ENCODE results near the gene GTPBP1. TPM values are rescaled to one million over a fixed set of nuclear protein-coding genes. Genes with fewer than 3 reads are reported as not detected.

GTPBP1 gene
- total and polyA plus RNA-seq, 2 of the 13 experiments (the other 11 are each of a cell fraction or from before 2014, with no cell fraction given), result 22.3 to 27.0 TPM

GRCh38 chr22:38707346-38707745 is 1.6 kb downstream of the GTPBP1 start (continued):
- TF ChIP-seq ETV6 (CRISPR knock-in tag; conservative IDR thresholded peaks at IDR 0.05), result no peak
- no peak for TF ChIP-seq ZNF451 (CRISPR knock-in tag; IDR thresholded peaks at IDR 0.05)
- no peak for TF ChIP-seq SNAI1 (CRISPR knock-in tag; IDR thresholded peaks at IDR 0.05; ENCODE audit: borderline replicate concordance)
- TF ChIP-seq REPIN1 (CRISPR knock-in tag; IDR thresholded peaks at IDR 0.05; ENCODE audit: borderline replicate concordance, low read depth), result no peak
- no peak for TF ChIP-seq ZNF549 (CRISPR knock-in tag; IDR thresholded peaks at IDR 0.05)
- TF ChIP-seq HNF4A (CRISPR knock-in tag; IDR thresholded peaks at IDR 0.05), result peak; percentile 59
- TF ChIP-seq SOX13 (IDR thresholded peaks at IDR 0.05), result no peak
- TF ChIP-seq SOX13 (CRISPR knock-in tag; conservative IDR thresholded peaks at IDR 0.05 in 1 of 2, IDR thresholded peaks at IDR 0.05 in 1 of 2), result peak in 1 of 2 experiments; percentile 34; a peak in 1 of 4 replicates
- no peak for TF ChIP-seq ATF6 (CRISPR knock-in tag; conservative IDR thresholded peaks at IDR 0.05)
- no peak for TF ChIP-seq CERS6 (CRISPR knock-in tag; IDR thresholded peaks at IDR 0.05)
- no peak for TF ChIP-seq ZNF513 (CRISPR knock-in tag; conservative IDR thresholded peaks at IDR 0.05)
- TF ChIP-seq GLI4 (CRISPR knock-in tag; IDR thresholded peaks at IDR 0.05; ENCODE audit: borderline replicate concordance), result no peak
- TF ChIP-seq RBM22 (optimal IDR thresholded peaks at IDR 0.05; ENCODE audit: low read length), result no peak
- TF ChIP-seq TFDP1 (CRISPR knock-in tag; IDR thresholded peaks at IDR 0.05; ENCODE audit: borderline replicate concordance), result peak; percentile 21; the same call in 1 of the 2 replicates
- no peak for TF ChIP-seq ZNF496 (CRISPR knock-in tag; IDR thresholded peaks at IDR 0.05; ENCODE audit: insufficient replicate concordance)
- no peak for TF ChIP-seq NR0B2 (CRISPR knock-in tag; IDR thresholded peaks at IDR 0.05)
- no peak for TF ChIP-seq ZNF75D (CRISPR knock-in tag; IDR thresholded peaks at IDR 0.05; ENCODE audit: borderline replicate concordance)
- TF ChIP-seq RFXANK (CRISPR knock-in tag; IDR thresholded peaks at IDR 0.05), result no peak
- no peak for TF ChIP-seq ZNF644 (CRISPR knock-in tag; IDR thresholded peaks at IDR 0.05; ENCODE audit: low read depth)
- TF ChIP-seq ELF1 (CRISPR knock-in tag; IDR thresholded peaks at IDR 0.05), result peak; percentile 64
- TF ChIP-seq ZKSCAN1 (IDR thresholded peaks at IDR 0.05; ENCODE audit: low read length), result no peak
- TF ChIP-seq HMG20A (CRISPR knock-in tag; IDR thresholded peaks at IDR 0.05; ENCODE audit: borderline replicate concordance), result peak; percentile 53; the same call in 1 of the 2 replicates
- 0 out of 2 replicates have a peak, but pooled peaks have one; percentile 47 for TF ChIP-seq KDM1A (CRISPR knock-in tag; IDR thresholded peaks at IDR 0.05)
- no peak; the same call in 1 of the 2 replicates for TF ChIP-seq MIER3 (CRISPR knock-in tag; IDR thresholded peaks at IDR 0.05; ENCODE audit: borderline replicate concordance)
- TF ChIP-seq RBFOX2 (IDR thresholded peaks at IDR 0.05; ENCODE audit: low read depth, low read length), result 0 out of 2 replicates have a peak, but pooled peaks have one; percentile 22
